Esophagus (tissue), 2 donors: ENCODE results near the gene TMEM151B. TPM values are rescaled to one million over a fixed set of nuclear protein-coding genes. Genes with fewer than 3 reads are reported as not detected.

Experiments
- H3K27ac ChIP-seq, 2 donors: one replicate each; pipeline ENCODE4 v1.5.1; 2013; ENCODE audit warnings: low read depth in 2 of 2, mild to moderate bottlenecking in 2 of 2, inconsistent platforms in 1 of 2, low read length in 1 of 2, moderate library complexity in 1 of 2
- H3K27me3 ChIP-seq, 2 donors: one replicate each; pipeline ENCODE4 v1.6.1; 2013; ENCODE audit warnings: low read length in 2 of 2, control low read depth in 1 of 2, mild to moderate bottlenecking in 1 of 2; ENCODE audit not compliant: insufficient read depth in 2 of 2, control insufficient read depth in 1 of 2
- H3K36me3 ChIP-seq, 2 donors: one replicate each; pipeline ENCODE4 v1.6.1; 2013; ENCODE audit warnings: low read length in 1 of 2; ENCODE audit not compliant: control insufficient read depth in 2 of 2, insufficient read depth in 2 of 2
- H3K4me1 ChIP-seq, 2 donors: one replicate each; pipeline ENCODE4 v1.6.1; 2013; ENCODE audit warnings: low read length in 1 of 2; ENCODE audit not compliant: control insufficient read depth in 2 of 2, insufficient read depth in 2 of 2
- H3K4me3 ChIP-seq, 2 donors: one replicate each; pipeline ENCODE4 v1.5.1; 2013; ENCODE audit warnings: low read length in 2 of 2, mild to moderate bottlenecking in 2 of 2, low read depth in 1 of 2, moderate library complexity in 1 of 2
- H3K9me3 ChIP-seq, 2 donors: one replicate each; pipeline ENCODE4 v1.6.1; 2013; ENCODE audit warnings: mild to moderate bottlenecking in 2 of 2, low read depth in 1 of 2, low read length in 1 of 2, moderate library complexity in 1 of 2; ENCODE audit not compliant: control insufficient read depth in 2 of 2, insufficient read depth in 1 of 2
- WGBS, 2 donors: extraction: QIAGEN DNeasy Blood & Tissue Kit; methylation state at CpG; one replicate each; pipeline ENCODE4 v1.1.7; 2013; 5-methylcytosine and 5-hydroxymethylcytosine counted together
- polyA plus RNA-seq, 2 donors: library from polyadenylated mRNA; stranded (reverse); fragments of 200-250 nt; gene quantifications; one replicate each; pipeline ENCODE4 v1.2.3, GENCODE V29; 2013
- donor health status: healthy with polysubstance abuse.
- donor health status: Bipolar disorder and iron deficiency.

TMEM151B gene
- polyA plus RNA-seq, 2 donors = 0.06 TPM; not detected in 1

GRCh38 chr6:44278315-44278714 lies 8.1 kb downstream of the TMEM151B start:
- 60 to 65% methylated on average over 3 of the region's 3 CpGs for WGBS, 2 donors
- H3K4me1 ChIP-seq = peaks cover 0 to 6% of the 10 kb centered on the region in 2 donors
- no peaks in the 10 kb centered on the region for H3K9me3 ChIP-seq
- H3K4me3 ChIP-seq = no peak overlapping the region
- no peaks in the 10 kb centered on the region for H3K36me3 ChIP-seq
- no peak overlapping the region for H3K27ac ChIP-seq
- peaks cover 5 to 6% of the 10 kb centered on the region in 2 donors for H3K27me3 ChIP-seq

DNA sequence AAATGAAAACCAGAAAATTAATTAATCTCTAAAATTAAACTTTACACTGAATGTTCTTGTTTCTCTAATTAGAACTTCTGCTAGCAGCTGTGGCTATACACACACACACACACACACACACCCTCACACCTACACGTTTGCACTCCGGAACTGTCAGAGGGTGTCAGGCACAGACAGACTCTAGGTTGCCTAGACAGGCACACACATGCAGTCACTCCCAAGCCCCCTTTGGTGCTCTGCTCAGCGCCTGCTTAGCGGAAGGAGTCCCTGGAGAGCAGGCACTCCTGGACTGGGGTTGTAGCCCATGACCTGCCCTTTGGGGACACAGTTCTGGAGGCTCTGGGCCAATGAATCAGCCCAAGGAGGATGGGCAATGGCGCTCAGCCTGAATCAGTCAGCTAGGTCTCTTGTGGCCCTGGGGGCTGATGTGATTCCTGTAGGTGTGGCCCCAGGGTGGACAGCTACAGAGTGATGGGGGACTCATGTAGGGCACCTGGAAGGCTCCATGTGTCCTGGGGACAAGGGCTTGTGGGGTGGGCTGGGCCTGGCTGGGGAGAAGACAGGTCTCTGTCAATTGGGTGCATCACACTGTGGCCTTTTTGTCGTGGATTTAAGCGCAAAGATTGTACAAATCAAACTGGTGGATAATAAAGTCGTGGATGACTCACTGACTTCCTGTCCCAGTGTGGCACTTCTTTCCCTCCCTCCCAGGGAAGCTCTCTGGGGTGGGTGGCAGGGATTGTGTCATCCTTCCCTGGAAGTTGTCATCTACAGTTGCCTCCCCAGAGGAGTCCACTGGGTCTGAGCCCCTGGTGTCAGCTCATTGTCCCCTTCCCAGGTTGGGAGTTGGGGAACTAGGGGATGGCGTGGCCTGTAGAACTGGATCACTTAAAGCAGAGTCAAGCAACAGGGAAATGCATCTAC lies 8.8 kb downstream of the TMEM151B start:
- Histone ChIP-seq H3K27me3 (peaks cover 5 to 6% of the 10 kb centered on the region in 2 donors), H3K36me3 (no peaks in the 10 kb centered on the region), H3K4me3 (no peak overlapping the region), H3K4me1 (peaks cover 0 to 6% of the 10 kb centered on the region in 2 donors), H3K27ac (no peak overlapping the region), H3K9me3 (no peaks in the 10 kb centered on the region)
- WGBS, 2 donors = 65 to 68% methylated on average over 9 of the region's 9 CpGs

DNA sequence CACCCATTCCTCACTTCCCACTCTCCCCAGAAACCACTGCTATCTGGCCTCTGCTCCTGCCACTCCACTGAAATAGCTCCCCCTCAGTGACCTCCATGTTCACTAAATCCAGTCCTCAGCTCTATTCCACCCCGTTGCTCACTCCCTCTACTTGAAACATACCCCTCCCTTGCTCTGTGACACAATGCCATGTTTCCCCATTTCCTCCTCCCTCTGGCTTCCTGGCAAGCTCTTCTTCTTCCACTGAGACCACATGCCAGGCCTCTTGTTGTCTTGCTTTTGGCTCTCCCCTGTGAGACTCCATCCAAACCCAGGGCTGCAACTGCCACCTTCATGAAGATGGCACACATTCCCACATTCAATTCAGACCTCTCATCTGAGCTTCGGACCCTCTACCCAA lies 13.9 kb downstream of the TMEM151B start:
- Histone ChIP-seq H3K4me1 (no peaks in the 10 kb centered on the region), H3K9me3 (no peaks in the 10 kb centered on the region), H3K27ac (no peak overlapping the region), H3K27me3 (no peaks in the 10 kb centered on the region), H3K4me3 (no peak overlapping the region), H3K36me3 (no peaks in the 10 kb centered on the region)
- WGBS, 2 donors = 48 to 50% methylated on average over 2 of the region's 2 CpGs

DNA sequence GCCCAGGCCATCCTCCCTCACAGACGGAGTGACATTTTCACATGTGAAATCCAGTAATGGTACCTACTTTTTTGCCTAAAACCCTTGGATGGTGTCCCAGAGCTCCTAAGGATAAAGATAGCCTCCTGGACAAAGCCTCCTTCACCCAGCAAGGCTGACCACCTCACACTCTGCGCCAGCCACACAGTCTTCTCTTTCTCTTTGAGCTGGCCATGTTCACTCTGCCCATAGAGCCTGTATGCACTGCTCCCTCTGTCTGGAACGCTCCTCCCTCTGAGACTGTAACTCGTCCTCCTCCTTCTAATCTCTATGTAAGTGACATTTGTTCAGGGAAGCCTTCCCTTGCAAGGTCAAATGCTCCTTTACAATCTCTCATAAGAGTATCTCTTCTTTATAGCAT lies 14.6 kb downstream of the TMEM151B start:
- no peaks in the 10 kb centered on the region for H3K27me3 ChIP-seq
- 59 to 71% methylated on average over 4 of the region's 4 CpGs for WGBS, 2 donors
- no peak overlapping the region for H3K4me3 ChIP-seq
- H3K36me3 ChIP-seq = no peaks in the 10 kb centered on the region
- H3K9me3 ChIP-seq = no peaks in the 10 kb centered on the region
- no peak overlapping the region for H3K27ac ChIP-seq
- no peaks in the 10 kb centered on the region for H3K4me1 ChIP-seq

DNA sequence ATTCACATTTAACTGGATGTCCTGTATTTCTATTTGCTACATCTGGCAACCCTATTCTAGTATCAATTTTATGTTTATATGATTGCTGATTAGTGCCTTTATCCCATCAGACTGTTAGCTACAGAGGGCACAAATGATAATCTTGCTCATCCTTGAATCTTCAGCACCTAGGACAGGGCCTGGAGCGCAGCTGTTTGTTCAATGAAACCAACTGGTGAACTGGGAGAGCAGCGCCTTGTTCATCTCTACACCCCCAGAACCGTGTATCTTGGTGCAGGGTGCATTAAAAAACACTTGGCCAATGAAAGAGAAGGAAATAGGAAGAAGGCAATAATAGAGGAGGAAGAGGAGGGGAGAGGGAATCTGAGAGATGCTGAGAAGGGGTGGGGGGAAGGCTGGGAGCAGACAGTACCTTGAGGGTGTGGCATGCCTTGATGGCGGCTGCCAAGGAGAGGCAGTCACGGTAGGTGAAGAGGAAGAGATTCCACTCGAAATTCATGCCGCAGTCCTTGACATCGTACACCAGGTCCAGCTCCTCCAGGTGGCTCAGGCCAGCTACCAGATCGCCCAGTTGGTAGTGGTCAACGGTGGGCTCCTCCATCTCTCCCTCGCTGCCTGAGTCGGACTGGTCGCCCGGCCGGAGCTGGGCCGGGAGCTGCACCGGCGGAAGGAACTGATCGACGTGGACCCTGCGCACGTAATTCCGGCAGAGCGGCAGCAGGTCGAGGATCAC lies 15.5 kb downstream of the TMEM151B start:
- 75 to 82% methylated on average over 25 of the region's 25 CpGs for WGBS, 2 donors
- no peaks in the 10 kb centered on the region for H3K27me3 ChIP-seq

DNA sequence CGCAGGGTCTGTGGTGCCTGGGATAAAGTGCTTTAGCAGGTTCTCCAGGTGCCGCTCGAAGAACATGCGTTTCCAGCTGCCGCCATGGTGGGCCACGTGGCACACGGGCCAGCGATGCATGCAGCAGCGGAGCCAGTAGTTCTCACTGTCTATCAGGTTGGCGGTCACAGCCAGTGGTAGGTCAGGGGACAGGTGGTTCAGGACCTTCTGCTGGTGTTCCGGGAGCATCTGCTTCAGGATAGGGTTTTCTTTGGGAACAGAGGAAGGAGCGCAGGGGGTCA lies 16.0 kb downstream of the TMEM151B start:
- H3K4me3 ChIP-seq = no peak overlapping the region
- no peak overlapping the region for H3K27ac ChIP-seq
- H3K4me1 ChIP-seq = peaks cover 0 to 3% of the 10 kb centered on the region in 2 donors
- 88 to 91% methylated on average over 12 of the region's 12 CpGs for WGBS, 2 donors
- H3K9me3 ChIP-seq = no peaks in the 10 kb centered on the region
- H3K27me3 ChIP-seq = no peaks in the 10 kb centered on the region
- H3K36me3 ChIP-seq = no peaks in the 10 kb centered on the region

More for the DNA sequence above, 15.5 kb downstream of the TMEM151B start:
- Histone ChIP-seq H3K9me3 (no peaks in the 10 kb centered on the region), H3K27ac (no peak overlapping the region), H3K4me1 (peaks cover 0 to under 1% of the 10 kb centered on the region in 2 donors), H3K36me3 (no peaks in the 10 kb centered on the region), H3K4me3 (no peak overlapping the region)

DNA sequence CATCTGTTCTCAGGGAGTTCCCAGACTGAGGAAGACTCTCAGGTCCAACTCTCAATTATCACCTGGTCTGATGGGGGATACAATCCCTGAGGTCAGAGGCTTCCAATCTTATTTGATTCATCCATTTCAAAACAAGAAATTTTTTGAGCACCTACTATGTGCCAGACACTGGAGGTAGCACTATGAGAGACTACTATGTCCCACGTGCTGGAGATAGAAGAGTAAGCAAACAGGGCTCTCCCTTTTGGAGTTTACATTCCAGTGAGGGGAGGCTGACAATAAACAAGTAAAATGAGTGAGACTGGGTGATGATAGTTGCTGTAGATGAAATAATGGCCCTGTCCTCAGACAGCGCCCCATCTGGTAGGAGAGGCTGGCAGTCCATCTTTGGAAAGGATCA lies 16.5 kb downstream of the TMEM151B start:
- H3K4me3 ChIP-seq = no peak overlapping the region
- no peaks in the 10 kb centered on the region for H3K9me3 ChIP-seq
- WGBS, 2 donors = 50 to 63% methylated on average over 2 of the region's 2 CpGs
- H3K27ac ChIP-seq = no peak overlapping the region
- H3K36me3 ChIP-seq = no peaks in the 10 kb centered on the region
- peaks cover 0 to 3% of the 10 kb centered on the region in 2 donors for H3K4me1 ChIP-seq
- peaks cover 0 to 2% of the 10 kb centered on the region in 2 donors for H3K27me3 ChIP-seq

- Histone ChIP-seq H3K36me3 (no peaks in the 10 kb centered on the region), H3K4me1 (peaks cover 0 to 3% of the 10 kb centered on the region in 2 donors), H3K27ac (no peak overlapping the region), H3K9me3 (no peaks in the 10 kb centered on the region), H3K27me3 (peaks cover 0 to 2% of the 10 kb centered on the region in 2 donors), H3K4me3 (no peak overlapping the region)
- WGBS, 2 donors = 41 to 51% methylated on average over 7 of the region's 7 CpGs
Observed at GRCh38 chr6:44289726-44290260, 19.5 kb downstream of the TMEM151B start.

GRCh38 chr6:44291841-44292240 lies 21.6 kb downstream of the TMEM151B start:
- peaks cover 3 to 4% of the 10 kb centered on the region in 2 donors for H3K4me1 ChIP-seq
- no peak overlapping the region for H3K27ac ChIP-seq
- no peaks in the 10 kb centered on the region for H3K36me3 ChIP-seq
- H3K9me3 ChIP-seq = no peaks in the 10 kb centered on the region
- 72 to 73% methylated on average over 4 of the region's 4 CpGs for WGBS, 2 donors
- H3K4me3 ChIP-seq = no peak overlapping the region
- H3K27me3 ChIP-seq = peaks cover 0 to 6% of the 10 kb centered on the region in 2 donors
